ENCODE measurements around the gene FAM120B.
"Not testable (repeated sequence)": the region's sequence is repeated elsewhere in the genome, so short reads cannot be mapped to it uniquely, and the experiment has no call there.

Gene FAM120B

DNA sequence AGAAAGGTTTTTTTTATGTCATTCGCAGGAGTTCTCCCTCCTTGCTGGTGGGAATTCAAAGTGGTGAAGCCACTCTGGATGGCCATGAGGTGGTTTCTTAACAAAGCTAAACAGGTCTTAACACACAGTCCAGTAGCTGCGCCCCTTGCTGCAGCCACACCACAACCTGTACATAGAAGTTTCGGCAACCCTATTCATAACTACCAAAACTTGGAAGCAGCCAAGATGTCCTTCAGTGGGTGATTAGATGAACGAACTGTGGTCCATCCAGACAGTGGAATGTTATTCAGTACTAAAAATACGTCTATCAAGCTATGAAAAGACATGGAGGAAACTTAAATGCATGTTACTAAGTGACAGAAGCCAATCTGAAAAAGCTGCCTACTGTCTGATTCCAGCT lies 78.9 kb downstream of the FAM120B start:
- TF ChIP-seq CTCF (IDR thresholded peaks at IDR 0.05; ENCODE audit: borderline replicate concordance, insufficient read depth, low read depth, low read length): no peak
- H3K4me3 ChIP-seq (ENCODE audit: low read depth, low read length): no peak overlapping the region

DNA sequence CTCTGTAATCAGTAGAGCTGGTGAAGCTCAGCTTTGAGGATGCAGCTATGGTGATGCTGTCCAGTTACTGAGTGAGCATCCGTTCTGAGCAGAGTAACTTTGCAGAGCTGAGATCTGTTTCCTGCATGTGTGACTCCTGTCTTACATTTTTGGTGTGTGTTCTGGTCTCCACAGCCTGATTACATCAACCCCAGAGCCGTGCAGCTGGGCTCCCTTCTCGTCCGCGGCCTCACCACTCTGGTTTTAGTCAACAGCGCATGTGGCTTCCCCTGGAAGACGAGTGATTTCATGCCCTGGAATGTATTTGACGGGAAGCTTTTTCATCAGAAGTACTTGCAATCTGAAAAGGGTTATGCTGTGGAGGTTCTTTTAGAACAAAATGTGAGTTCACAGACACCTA lies 81.6 kb downstream of the FAM120B start:
- TF ChIP-seq CTCF (IDR thresholded peaks at IDR 0.05; ENCODE audit: borderline replicate concordance, insufficient read depth, low read depth, low read length): no peak
- no peak overlapping the region for H3K4me3 ChIP-seq (ENCODE audit: low read depth, low read length)

DNA sequence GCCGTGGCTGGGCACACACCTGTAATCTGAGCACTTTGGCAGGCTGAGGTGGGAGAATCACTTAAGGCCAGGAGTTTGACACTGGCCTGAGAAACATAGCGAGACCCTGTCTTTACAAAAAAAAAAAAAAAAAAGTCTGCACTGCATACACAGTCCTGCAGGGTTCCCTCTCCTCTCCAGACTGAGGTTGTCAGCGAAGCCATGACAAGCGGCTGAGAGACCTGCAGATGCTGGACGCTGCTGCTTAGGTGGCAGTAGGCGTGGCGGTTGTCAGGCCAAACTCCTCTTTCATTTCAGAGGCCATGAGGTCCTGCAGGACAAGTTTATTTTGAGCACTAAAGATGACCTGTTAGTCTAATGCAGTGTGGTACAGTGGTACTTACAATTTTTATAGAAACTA lies 86.5 kb downstream of the FAM120B start:
- no peak for TF ChIP-seq CTCF (IDR thresholded peaks at IDR 0.05; ENCODE audit: borderline replicate concordance, insufficient read depth, low read depth, low read length)
- no peak overlapping the region for H3K4me3 ChIP-seq (ENCODE audit: low read depth, low read length)

GRCh38 chr6:170393807-170394399 lies 87.3 kb downstream of the FAM120B start:
- TF ChIP-seq CTCF (IDR thresholded peaks at IDR 0.05; ENCODE audit: borderline replicate concordance, insufficient read depth, low read depth, low read length): no peak
- H3K4me3 ChIP-seq (ENCODE audit: low read depth, low read length): no peak overlapping the region

DNA sequence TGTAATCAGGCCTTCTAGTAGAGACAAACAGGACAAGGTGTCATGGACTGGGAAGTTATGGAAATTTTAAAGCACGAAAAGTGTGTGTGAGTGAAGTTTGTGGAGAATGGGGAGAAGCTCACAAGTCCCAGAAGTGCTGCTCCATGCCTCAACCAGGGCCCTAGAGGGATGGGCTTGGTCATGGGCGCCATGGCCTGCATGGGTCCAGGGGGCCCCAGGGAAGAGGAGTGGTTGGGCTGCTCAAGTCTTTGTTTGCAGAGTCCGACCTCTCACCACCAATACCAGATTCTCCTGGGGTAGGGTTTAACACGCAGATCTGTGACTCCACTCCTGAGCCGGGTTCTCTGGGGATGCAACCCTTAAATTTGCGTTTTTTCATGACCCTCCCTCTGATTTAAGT lies 88.4 kb downstream of the FAM120B start:
- H3K4me3 ChIP-seq (ENCODE audit: low read depth, low read length): no peak overlapping the region
- no peak for TF ChIP-seq CTCF (IDR thresholded peaks at IDR 0.05; ENCODE audit: borderline replicate concordance, insufficient read depth, low read depth, low read length)

GRCh38 chr6:170398743-170399369 lies 92.3 kb downstream of the FAM120B start:
- not testable (repeated sequence) for H3K4me3 ChIP-seq (ENCODE audit: low read depth, low read length)

GRCh38 chr6:170399955-170400558 lies 93.5 kb downstream of the FAM120B start:
- H3K4me3 ChIP-seq (ENCODE audit: low read depth, low read length): not testable (repeated sequence)

GRCh38 chr6:170402318-170403040 lies 95.9 kb downstream of the FAM120B start:
- no peak overlapping the region for H3K4me3 ChIP-seq (ENCODE audit: low read depth, low read length)
- TF ChIP-seq CTCF (IDR thresholded peaks at IDR 0.05; ENCODE audit: borderline replicate concordance, insufficient read depth, low read depth, low read length): no peak

Measured in GM12875 (cell line).